Osteoblast (primary cell): ENCODE measurements around the gene RABEPK. TPM values are rescaled to one million over a fixed set of nuclear protein-coding genes. Genes with fewer than 3 reads are reported as not detected.

Experiments used
- DNase-seq: peaks from one replicate; pipeline ENCODE4 v3.0.0; 2011; ENCODE audit warnings: low spot score, mixed read lengths; ENCODE audit not compliant: insufficient read length; ENCODE audit errors: missing footprints
- H2AFZ ChIP-seq: 2 replicates; pipeline ENCODE4 v1.6.0; 2011; ENCODE audit warnings: mild to moderate bottlenecking, low read length
- H3K27ac ChIP-seq: 2 replicates; pipeline ENCODE4 v1.5.1; 2011; ENCODE audit warnings: mild to moderate bottlenecking, low read depth, low read length, moderate library complexity
- H3K27me3 ChIP-seq: 2 replicates; pipeline ENCODE4 v1.6.0; 2012; ENCODE audit warnings: mild to moderate bottlenecking, control low read depth, inconsistent platforms, low read length, moderate library complexity; ENCODE audit not compliant: insufficient read depth
- H3K36me3 ChIP-seq: 2 replicates; pipeline ENCODE4 v1.5.1; 2011; ENCODE audit warnings: mild to moderate bottlenecking, low read length, control low read depth, moderate library complexity; ENCODE audit not compliant: insufficient read depth
- H3K4me1 ChIP-seq: 2 replicates; pipeline ENCODE4 v1.5.1; 2011; ENCODE audit warnings: mild to moderate bottlenecking, low read length, control low read depth, moderate library complexity; ENCODE audit not compliant: insufficient read depth
- H3K4me2 ChIP-seq: 2 replicates; pipeline ENCODE4 v1.6.0; 2011; ENCODE audit warnings: mild to moderate bottlenecking, low read length; ENCODE audit not compliant: insufficient read depth
- H3K4me3 ChIP-seq: fragments of 200-600 bp; sonication (generic); 3 replicates; pipeline ENCODE4 v1.5.1; 2012; ENCODE audit warnings: mild to moderate bottlenecking, low read length, inconsistent platforms; ENCODE audit not compliant: insufficient read depth
- H3K79me2 ChIP-seq: 2 replicates; pipeline ENCODE4 v1.6.0; 2012; ENCODE audit warnings: mild to moderate bottlenecking, low read length, control low read depth, inconsistent platforms; ENCODE audit not compliant: insufficient read depth
- H3K9me3 ChIP-seq: 2 replicates; pipeline ENCODE4 v1.5.1; 2011; ENCODE audit warnings: low read depth, low read length, control low read depth
- H4K20me1 ChIP-seq: 2 replicates; pipeline ENCODE4 v1.6.0; 2012; ENCODE audit warnings: mild to moderate bottlenecking, low read length, control low read depth; ENCODE audit not compliant: insufficient read depth
- CTCF ChIP-seq: IDR thresholded peaks from 2 replicates; pipeline ENCODE4 v1.5.1; 2011; ENCODE audit warnings: mild to moderate bottlenecking, low read depth, low read length, moderate library complexity; ENCODE audit errors: extremely low read depth
- small RNA-seq: library from RNA; depleted of rRNA; stranded (forward); fragments of <200 nt; gene quantifications from one replicate; pipeline ENCODE3, GENCODE V24; 2012
- total RNA-seq: library from RNA; depleted of rRNA; stranded (reverse); fragments of >200 nt; gene quantifications from 2 replicates; pipeline ENCODE4 v1.2.3, GENCODE V29; 2012

RABEPK gene
- total RNA-seq, 1 donor, result 28.6 TPM

GRCh38 chr9:125280945-125281344 lies 80.6 kb downstream of the RABEPK start:
- no peaks in the 10 kb centered on the region for H3K27me3 ChIP-seq
- H4K20me1 ChIP-seq, result peaks cover 28% of the 10 kb centered on the region
- H3K9me3 ChIP-seq, result no peaks in the 10 kb centered on the region
- no peak for DNase-seq
- H3K4me2 ChIP-seq, result no peak overlapping the region
- H2AFZ ChIP-seq, result no peak overlapping the region
- H3K79me2 ChIP-seq, result peaks cover 91% of the 10 kb centered on the region
- no peaks in the 10 kb centered on the region for H3K36me3 ChIP-seq
- H3K27ac ChIP-seq, result no peak overlapping the region
- H3K4me3 ChIP-seq, result no peak overlapping the region
- no peak for TF ChIP-seq CTCF
- H3K4me1 ChIP-seq, result no peaks in the 10 kb centered on the region

Small RNA genes within 50 kb of the gene (small RNA-seq; reads per million reads assigned to genes)
- gene AL354710.1, result not detected

Other genes starting within 250 kb of the RABEPK start
- gene SCAI, start 57.0 kb upstream of the RABEPK start, total RNA-seq, result 11.2 and 15.0 TPM in 2 replicates
- 36.5 and 40.9 TPM in 2 replicates for gene PPP6C, start 10.7 kb upstream of the RABEPK start, total RNA-seq
- 101 and 121 TPM in 2 replicates for gene HSPA5, start 40.8 kb downstream of the RABEPK start, total RNA-seq
- gene GAPVD1, start 61.3 kb downstream of the RABEPK start, total RNA-seq, result 74.0 and 80.3 TPM in 2 replicates